ENCODE results near the gene EEF1A2. TPM values are rescaled to one million over a fixed set of nuclear protein-coding genes. Genes with fewer than 3 reads are reported as not detected.
A peak's percentile ranks its signal among the peaks of the same experiment; 100 is the strongest.

The EEF1A2 gene
- total and polyA plus RNA-seq, 2 experiments from 2014 or later, result 1.3 to 37.1 TPM

GRCh38 chr20:63470410-63470809 is 28.5 kb downstream of the EEF1A2 start:
- peaks cover 57% of the 10 kb centered on the region for H3K79me2 ChIP-seq (replicated peaks; ENCODE audit: insufficient read depth)
- no peaks in the 10 kb centered on the region for H3F3A ChIP-seq (replicated peaks; ENCODE audit: low read depth)
- DNase-seq (ENCODE audit: low spot score) (no peak), ATAC-seq (no peak)
- no peaks in the 10 kb centered on the region for H3K27me3 ChIP-seq (ENCODE audit: insufficient read depth)
- H3K36me3 Mint-ChIP-seq (ENCODE audit: low read depth), result no peaks in the 10 kb centered on the region
- H3K4me2 ChIP-seq, result peak overlapping the region; percentile 94
- H3K27ac Mint-ChIP-seq, result no peak overlapping the region
- no peaks in the 10 kb centered on the region for H3K36me3 ChIP-seq (ENCODE audit: insufficient read depth)
- H3K4me3 ChIP-seq, result peak overlapping the region; percentile 83
- H3K27ac ChIP-seq (ENCODE audit: low read depth), result no peak overlapping the region
- H3K9me3 Mint-ChIP-seq, result no peaks in the 10 kb centered on the region
- no peaks in the 10 kb centered on the region for H3K9me2 ChIP-seq (ENCODE audit: insufficient read depth)
- H2AFZ ChIP-seq, result no peak overlapping the region
- peaks cover 7% of the 10 kb centered on the region; the same call in 1 of the 2 replicates for H3K4me1 ChIP-seq (ENCODE audit: insufficient read depth)
- H3K4me1 Mint-ChIP-seq, result peaks cover 27% of the 10 kb centered on the region
- H4K20me1 ChIP-seq (replicated peaks; ENCODE audit: insufficient read depth), result peaks cover 4% of the 10 kb centered on the region; the same call in 1 of the 2 replicates
- TF ChIP-seq CTCF (conservative IDR thresholded peaks at IDR 0.05; ENCODE audit: low read depth in 2 of 2) (no peak), JUNB (IDR thresholded peaks at IDR 0.05; ENCODE audit: unreplicated experiment) (no peak), ZNF331 (CRISPR knock-in tag; IDR thresholded peaks at IDR 0.05; ENCODE audit: low read depth) (no peak), EZH2phosphoT487 (IDR thresholded peaks at IDR 0.05; ENCODE audit: unreplicated experiment) (no peak), POLR2AphosphoS5 (IDR thresholded peaks at IDR 0.05; ENCODE audit: low read depth) (no peak), ETS1 (IDR thresholded peaks at IDR 0.05) (no peak), EZH2 (IDR thresholded peaks at IDR 0.05; ENCODE audit: low read depth, unreplicated experiment) (no peak)
- H3K27me3 Mint-ChIP-seq (ENCODE audit: insufficient read depth, low read depth, poor library complexity), result peaks cover 20% of the 10 kb centered on the region
- peak overlapping the region; percentile 76 for H3K4me3 Mint-ChIP-seq

- no peaks in the 10 kb centered on the region for H3K9me2 ChIP-seq (ENCODE audit: insufficient read depth)
- peaks cover 19% of the 10 kb centered on the region for H3K27me3 Mint-ChIP-seq (ENCODE audit: insufficient read depth, low read depth, poor library complexity)
- no peaks in the 10 kb centered on the region for H3K9me3 Mint-ChIP-seq
- H3K79me2 ChIP-seq (replicated peaks; ENCODE audit: insufficient read depth), result peaks cover 64% of the 10 kb centered on the region
- no peaks in the 10 kb centered on the region for H3F3A ChIP-seq (replicated peaks; ENCODE audit: low read depth)
- no peaks in the 10 kb centered on the region; the same call in 1 of the 2 replicates for H4K20me1 ChIP-seq (replicated peaks; ENCODE audit: insufficient read depth)
- ATAC-seq (no peak), DNase-seq (ENCODE audit: low spot score) (no peak)
- H3K27ac Mint-ChIP-seq, result no peak overlapping the region
- H3K36me3 ChIP-seq (ENCODE audit: insufficient read depth), result no peaks in the 10 kb centered on the region
- H3K4me1 ChIP-seq (ENCODE audit: insufficient read depth), result peaks cover 7% of the 10 kb centered on the region; the same call in 1 of the 2 replicates
- TF ChIP-seq POLR2AphosphoS5 (IDR thresholded peaks at IDR 0.05; ENCODE audit: low read depth), result no peak
- no peak for TF ChIP-seq NANOG (IDR thresholded peaks at IDR 0.05; ENCODE audit: borderline replicate concordance)
- no peak for TF ChIP-seq ZNF114 (CRISPR knock-in tag; IDR thresholded peaks at IDR 0.05)
- TF ChIP-seq REST (IDR thresholded peaks at IDR 0.05; ENCODE audit: unreplicated experiment), result no peak
- TF ChIP-seq CREB1 (CRISPR knock-in tag; IDR thresholded peaks at IDR 0.05; ENCODE audit: low read depth), result no peak
- H3K4me3 ChIP-seq, result no peak overlapping the region
- no peaks in the 10 kb centered on the region for H3K27me3 ChIP-seq (ENCODE audit: insufficient read depth)
- H3K27ac ChIP-seq (ENCODE audit: low read depth), result no peak overlapping the region
- H3K36me3 Mint-ChIP-seq (ENCODE audit: low read depth), result no peaks in the 10 kb centered on the region
- peaks cover 28% of the 10 kb centered on the region for H3K4me1 Mint-ChIP-seq
- no peak overlapping the region for H2AFZ ChIP-seq
- no peak overlapping the region; the same call in 1 of the 2 replicates for H3K4me2 ChIP-seq
- peak overlapping the region; percentile 76; the same call in 1 of the 3 replicates for H3K4me3 Mint-ChIP-seq
Measured at GRCh38 chr20:63469713-63470101, 29.2 kb downstream of the EEF1A2 start.

All from GM23338 (cell line).